ENCODE measurements around the gene NTRK1. TPM values are rescaled to one million over a fixed set of nuclear protein-coding genes. Genes with fewer than 3 reads are reported as not detected.

The NTRK1 gene
- total RNA-seq, 1 experiment from 2014 or later = 0.24 TPM

GRCh38 chr1:156905651-156906050 lies 45.0 kb downstream of the NTRK1 start:
- Histone ChIP-seq H3T11ph (ENCODE audit: low read length) (no peak overlapping the region), H3K9me3 (ENCODE audit: control insufficient read depth, low read depth, low read length) (no peaks in the 10 kb centered on the region), H4K5ac (ENCODE audit: insufficient read length, low read depth, low read length) (no peak overlapping the region), H4K91ac (ENCODE audit: insufficient read length, low read depth, low read length) (no peak overlapping the region), H3K56ac (ENCODE audit: insufficient read length, low read depth, low read length) (no peak overlapping the region), H4K8ac (replicated peaks; ENCODE audit: insufficient read length, low read depth, low read length) (no peak overlapping the region), H3K27me3 (ENCODE audit: insufficient read depth, low read length) (no peaks in the 10 kb centered on the region; the same call in 1 of the 2 replicates), H3K18ac (ENCODE audit: insufficient read length, low read depth, low read length) (no peak overlapping the region), H2AFZ (ENCODE audit: low read length) (no peak overlapping the region), H3K4me2 (ENCODE audit: insufficient read depth, insufficient read length, low read length) (no peak overlapping the region), H2BK12ac (ENCODE audit: insufficient read length, low read depth, low read length) (no peak overlapping the region), H2AK5ac (ENCODE audit: insufficient read length, low read length) (no peak overlapping the region), H3K9ac (ENCODE audit: extremely low read depth, insufficient read length, low read length) (no peak overlapping the region), H3K23me2 (ENCODE audit: insufficient read length, low read depth, low read length, poor library complexity, severe bottlenecking) (no peaks in the 10 kb centered on the region), H4K20me1 (ENCODE audit: control insufficient read depth, insufficient read depth, insufficient read length) (no peaks in the 10 kb centered on the region), H2BK15ac (ENCODE audit: low read depth, low read length) (no peak overlapping the region), H3K79me2 (ENCODE audit: insufficient read depth, low read length) (no peaks in the 10 kb centered on the region), H2BK20ac (ENCODE audit: low read depth, low read length, poor library complexity, severe bottlenecking) (no peak overlapping the region), H3K4me1 (ENCODE audit: insufficient read depth, low read length) (no peaks in the 10 kb centered on the region), H3K23ac (ENCODE audit: insufficient read length, low read depth, low read length) (no peak overlapping the region), H2BK120ac (ENCODE audit: low read depth, low read length, poor library complexity, severe bottlenecking) (no peak overlapping the region), H3K79me1 (ENCODE audit: insufficient read depth, low read depth, low read length, poor library complexity, severe bottlenecking) (no peaks in the 10 kb centered on the region), H3K27ac (ENCODE audit: insufficient read length, low read depth, low read length) (no peak overlapping the region), H2BK5ac (ENCODE audit: insufficient read length, low read length) (no peak overlapping the region), H3K14ac (ENCODE audit: insufficient read depth, low read length) (no peak overlapping the region), H3K4ac (ENCODE audit: low read depth, low read length) (no peak overlapping the region)
- Mint-ChIP-seq H3K27me3 (ENCODE audit: low read depth) (peaks cover 22% of the 10 kb centered on the region), H3K4me1 (peaks cover 2 to 14% of the 10 kb centered on the region in 2 experiments), H3K27ac (no peak overlapping the region), H3K4me3 (no peak overlapping the region), H3K36me3 (ENCODE audit: insufficient read depth in 1 of 3, low read depth in 3 of 3) (no peaks in the 10 kb centered on the region), H3K9me3 (no peaks in the 10 kb centered on the region)
- no peak for DNase-seq
- WGBS (ENCODE audit: extremely low coverage, insufficient read length, low lambda C conversion rate) = no CpG with 5 or more reads among the region's 4 CpGs
- TF ChIP-seq, protein P1, sequence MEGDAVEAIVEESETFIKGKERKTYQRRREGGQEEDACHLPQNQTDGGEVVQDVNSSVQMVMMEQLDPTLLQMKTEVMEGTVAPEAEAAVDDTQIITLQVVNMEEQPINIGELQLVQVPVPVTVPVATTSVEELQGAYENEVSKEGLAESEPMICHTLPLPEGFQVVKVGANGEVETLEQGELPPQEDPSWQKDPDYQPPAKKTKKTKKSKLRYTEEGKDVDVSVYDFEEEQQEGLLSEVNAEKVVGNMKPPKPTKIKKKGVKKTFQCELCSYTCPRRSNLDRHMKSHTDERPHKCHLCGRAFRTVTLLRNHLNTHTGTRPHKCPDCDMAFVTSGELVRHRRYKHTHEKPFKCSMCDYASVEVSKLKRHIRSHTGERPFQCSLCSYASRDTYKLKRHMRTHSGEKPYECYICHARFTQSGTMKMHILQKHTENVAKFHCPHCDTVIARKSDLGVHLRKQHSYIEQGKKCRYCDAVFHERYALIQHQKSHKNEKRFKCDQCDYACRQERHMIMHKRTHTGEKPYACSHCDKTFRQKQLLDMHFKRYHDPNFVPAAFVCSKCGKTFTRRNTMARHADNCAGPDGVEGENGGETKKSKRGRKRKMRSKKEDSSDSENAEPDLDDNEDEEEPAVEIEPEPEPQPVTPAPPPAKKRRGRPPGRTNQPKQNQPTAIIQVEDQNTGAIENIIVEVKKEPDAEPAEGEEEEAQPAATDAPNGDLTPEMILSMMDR (conservative IDR thresholded peaks at IDR 0.05) = no peak

Data from H9 (cell line).